GM18858 (cell line): ENCODE data around the gene DMGDH.

Experiments used
- ATAC-seq: cut with Tn5 transposase; IDR thresholded peaks from one replicate; pipeline ENCODE4 v1.9.1; 2021; ENCODE audit not compliant: unreplicated experiment

The DMGDH gene

GRCh38 chr5:79070350-79070667 lies 835 bp upstream of the DMGDH start:
- ATAC-seq, result no peak

DNA sequence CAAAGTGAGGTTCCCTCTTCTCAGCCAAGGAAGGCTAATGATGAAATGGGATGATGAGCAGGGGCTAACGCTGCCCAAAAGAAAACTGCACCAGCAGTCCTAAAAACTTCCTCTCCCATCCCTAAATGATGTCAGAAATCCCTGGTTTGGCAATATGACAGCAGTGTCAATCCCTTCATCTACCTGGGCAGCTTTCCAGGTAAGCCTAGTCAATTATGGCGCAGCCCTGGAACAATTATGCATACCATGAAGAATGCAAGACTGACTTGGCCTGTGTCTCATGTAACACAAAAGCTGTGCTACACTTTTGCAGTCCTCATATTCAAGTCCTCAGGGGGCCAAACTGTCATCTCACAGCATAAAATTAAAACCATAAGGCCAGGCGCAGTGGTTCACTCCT lies 7.0 kb downstream of the DMGDH start:
- no peak for ATAC-seq

- no peak for ATAC-seq
Observed at GRCh38 chr5:79059674-79060073, 9.8 kb downstream of the DMGDH start.

DNA sequence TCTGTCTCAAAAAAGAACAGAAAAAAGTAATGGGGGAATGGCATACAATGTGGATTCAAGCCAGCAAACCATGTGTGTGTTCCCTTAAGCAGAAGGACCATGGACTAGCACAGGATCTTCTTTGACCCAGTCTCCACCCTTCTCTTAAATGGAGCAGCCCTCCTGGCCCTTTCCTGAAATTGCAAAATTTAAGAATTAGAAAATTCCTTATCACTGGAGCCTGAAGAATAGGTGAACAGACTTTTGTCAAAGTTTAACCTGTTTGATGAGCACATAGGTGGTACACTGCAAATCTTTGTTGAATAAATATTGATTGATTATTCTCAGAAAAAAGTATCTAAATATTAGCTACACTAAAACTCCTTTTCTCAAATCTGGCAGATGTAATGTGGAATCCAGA lies 12.6 kb downstream of the DMGDH start:
- ATAC-seq, result no peak

- ATAC-seq, result no peak
Observed at GRCh38 chr5:79055017-79055416, 14.5 kb downstream of the DMGDH start.

DNA sequence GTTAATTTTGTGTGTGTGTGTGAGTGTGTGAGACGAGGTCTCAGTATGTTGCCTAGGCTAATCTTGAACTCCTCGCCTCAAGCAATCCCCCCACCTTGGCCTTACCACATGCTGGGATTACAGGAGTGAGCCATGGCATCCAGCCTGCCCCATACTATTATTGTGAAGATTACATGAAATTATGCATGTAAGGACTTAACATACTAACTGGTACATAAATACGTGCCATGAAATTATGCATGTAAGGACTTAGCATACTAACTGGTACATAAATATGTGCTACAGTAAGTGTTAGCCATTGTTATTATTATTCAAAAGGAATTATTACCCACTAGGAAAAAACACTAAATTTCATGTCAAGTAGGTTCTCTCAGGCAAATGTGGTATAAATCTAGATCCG lies 16.2 kb downstream of the DMGDH start:
- no peak for ATAC-seq

DNA sequence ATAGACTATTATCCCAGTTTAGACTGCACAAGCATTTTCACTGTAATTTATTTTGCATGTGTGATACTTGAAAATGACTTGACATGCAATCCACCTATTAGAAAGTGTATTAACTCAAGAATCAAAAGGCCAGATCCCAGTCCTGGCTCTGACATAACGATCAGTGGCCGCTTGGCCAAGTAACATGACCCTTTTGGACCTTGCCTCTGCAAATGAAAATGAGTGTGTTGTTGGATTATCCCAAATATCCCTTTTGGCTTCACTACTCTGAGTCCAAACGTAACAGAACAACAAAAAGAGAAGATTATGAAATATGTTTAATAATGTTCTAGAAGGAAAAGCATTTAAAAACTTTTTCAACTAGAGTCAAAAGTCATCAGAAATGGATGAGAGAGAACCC lies 19.0 kb downstream of the DMGDH start:
- ATAC-seq, result no peak

DNA sequence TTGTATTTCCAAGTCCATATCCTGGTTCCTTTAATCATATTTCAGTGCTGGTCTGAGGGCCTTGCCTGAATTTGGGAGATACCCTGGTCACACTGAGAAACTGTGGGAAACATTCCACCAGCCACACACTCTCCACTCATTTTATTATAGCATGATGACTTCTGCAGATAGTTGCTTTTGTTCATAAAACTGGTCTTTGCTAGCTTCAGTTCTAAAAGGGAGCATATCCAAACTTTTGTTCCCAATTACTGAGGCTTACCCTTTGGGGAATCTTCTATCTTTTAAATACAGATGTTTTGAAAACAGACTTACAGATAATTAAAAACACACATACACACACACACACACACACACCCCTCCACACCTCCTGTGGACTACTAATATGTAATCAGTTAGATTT lies 21.0 kb downstream of the DMGDH start:
- no peak for ATAC-seq

DNA sequence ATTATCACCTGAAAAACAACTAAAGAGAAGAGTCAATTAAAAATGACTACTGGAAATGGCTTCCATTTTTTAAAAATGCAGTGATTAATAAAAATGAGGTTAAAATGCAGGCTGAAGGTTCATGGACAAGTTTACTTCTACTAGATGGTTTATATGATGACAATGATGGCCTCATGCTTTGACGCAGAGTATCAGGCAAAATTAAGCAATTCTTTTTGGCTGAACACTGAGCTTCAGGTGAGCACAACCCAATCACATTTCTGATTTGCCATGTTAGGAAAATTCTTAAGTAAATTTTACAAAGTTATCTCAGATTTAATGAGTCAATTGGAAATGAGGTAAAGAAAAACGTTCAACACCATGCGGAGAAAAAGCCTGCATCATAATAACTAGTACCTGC lies 22.3 kb downstream of the DMGDH start:
- ATAC-seq, result no peak

GRCh38 chr5:79042188-79042587 lies 27.3 kb downstream of the DMGDH start:
- ATAC-seq, result no peak

DNA sequence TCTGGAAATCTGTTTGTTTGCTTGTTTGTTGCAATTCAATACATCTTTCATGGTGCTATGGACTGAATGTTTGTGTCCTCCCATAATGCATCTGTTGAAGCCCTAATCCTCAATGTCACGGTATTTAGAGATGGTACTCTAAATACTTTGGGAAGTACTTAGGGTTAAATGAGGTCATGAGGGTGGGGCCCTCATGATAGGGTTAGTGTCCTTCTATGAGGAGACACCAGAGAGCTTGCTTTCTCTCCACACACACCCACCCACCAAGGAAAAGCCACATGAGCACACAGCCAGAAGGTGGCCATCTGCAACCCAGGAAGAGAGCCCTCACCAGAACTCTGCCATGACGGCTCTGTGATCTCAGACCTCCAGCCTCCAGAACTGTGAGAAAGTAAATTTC lies 32.7 kb downstream of the DMGDH start:
- no peak for ATAC-seq

DNA sequence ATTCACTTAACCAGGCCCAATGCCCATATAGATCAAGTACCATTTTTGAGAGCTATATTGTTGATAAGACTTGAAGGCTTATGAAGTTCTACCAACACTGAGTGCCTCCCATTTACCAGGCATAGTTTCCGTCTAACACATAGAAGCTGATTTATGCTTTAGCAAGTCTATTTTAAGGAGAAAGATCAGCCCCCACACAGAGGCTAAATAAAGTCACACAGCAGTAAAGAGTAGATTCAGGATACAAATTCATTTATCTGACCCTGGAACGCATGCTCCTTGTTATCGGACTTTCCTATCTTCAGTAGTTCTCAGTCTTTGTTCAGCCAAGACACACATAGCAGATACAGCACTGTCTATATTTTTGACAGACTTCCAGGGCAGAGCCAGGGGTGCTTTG lies 34.2 kb downstream of the DMGDH start:
- no peak for ATAC-seq

DNA sequence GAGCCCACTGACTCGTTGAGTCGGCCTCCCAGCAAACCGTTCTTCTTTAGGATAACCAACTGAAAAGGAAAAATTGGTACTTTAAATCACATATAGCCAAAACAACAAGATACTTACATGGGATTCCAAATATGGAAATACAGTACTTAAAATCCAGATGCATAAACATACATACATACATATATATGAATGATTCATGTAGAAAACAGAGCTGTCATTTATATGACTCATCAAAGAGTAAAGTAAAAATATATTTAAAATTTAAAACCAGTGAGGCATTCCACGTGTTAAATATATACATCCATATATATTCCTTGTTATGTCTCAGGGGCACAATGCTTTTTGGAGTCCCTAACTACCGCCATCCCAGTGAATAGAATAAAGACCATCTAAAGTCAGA lies 36.7 kb downstream of the DMGDH start:
- ATAC-seq, result no peak

DNA sequence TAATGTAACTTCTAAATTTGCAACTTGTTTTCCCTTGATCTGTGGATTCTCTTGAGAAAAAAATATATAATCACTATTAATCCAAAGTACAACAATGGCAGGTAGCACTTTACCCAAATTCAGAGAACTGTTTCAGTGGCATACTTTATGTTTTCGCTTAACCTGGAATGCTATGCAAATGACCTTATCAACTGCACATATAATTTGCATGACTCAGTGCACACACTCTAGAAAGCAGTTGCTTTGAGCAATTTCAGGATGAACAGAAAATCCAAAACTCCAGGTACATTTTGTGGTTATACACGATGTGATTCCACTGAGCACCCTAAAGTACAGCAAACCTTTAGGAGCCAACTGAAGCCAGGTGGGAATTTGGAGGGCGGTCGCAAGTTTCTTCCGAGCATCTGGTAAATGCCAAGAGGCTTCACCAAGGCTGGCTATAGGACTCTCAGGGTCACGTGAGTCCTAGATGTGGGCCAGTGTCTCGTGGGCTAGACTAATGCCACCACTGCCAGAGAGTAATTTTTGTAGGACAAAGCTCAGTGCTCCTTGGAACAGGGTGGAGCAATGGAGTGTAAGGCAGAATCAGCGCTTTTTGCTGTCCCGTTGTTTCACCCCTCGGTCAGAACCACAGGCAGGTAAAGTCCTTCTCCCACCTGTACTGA lies 37.3 kb downstream of the DMGDH start:
- no peak for ATAC-seq

DNA sequence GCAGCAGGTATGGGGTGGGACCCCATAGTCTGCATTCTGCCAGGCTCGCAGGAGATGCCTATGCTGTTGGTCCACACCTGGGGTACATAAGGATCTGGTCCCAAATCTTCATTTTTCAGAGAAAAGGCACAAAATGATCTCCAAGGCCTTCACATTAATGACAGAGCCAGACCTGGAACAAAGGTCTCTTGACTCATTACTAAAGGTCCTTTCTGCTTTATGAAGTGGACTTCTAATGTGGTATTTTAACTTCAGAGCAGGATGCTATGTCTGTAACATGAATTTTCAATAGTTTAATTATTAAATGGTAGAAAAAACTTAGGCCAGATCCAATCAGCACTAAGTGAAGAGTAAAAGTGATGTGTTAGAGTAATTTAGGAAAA lies 38.0 kb downstream of the DMGDH start:
- no peak for ATAC-seq

GRCh38 chr5:79030663-79031484 lies 38.6 kb downstream of the DMGDH start:
- ATAC-seq, result no peak

- no peak for ATAC-seq
Observed at GRCh38 chr5:79025054-79025472, 44.4 kb downstream of the DMGDH start.

GRCh38 chr5:79023947-79024346 lies 45.5 kb downstream of the DMGDH start:
- ATAC-seq, result no peak

DNA sequence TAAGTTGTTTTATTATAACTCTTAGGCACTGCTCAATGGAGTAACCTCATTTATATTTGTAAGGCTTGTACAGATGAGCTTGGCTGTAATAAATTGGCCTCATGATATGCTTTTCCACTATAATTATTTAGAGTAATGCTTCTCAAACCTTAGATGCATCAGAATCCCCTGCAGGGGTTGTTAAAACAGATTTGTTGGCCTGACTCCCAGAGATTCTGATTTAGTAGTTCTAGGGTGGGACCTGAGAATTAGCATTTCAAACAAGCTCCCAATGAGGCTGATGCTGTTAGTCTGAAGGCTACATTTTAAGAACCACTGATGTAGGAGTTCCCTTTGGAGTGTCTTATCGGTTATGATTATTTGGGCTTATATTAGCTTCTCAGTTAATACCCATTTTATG lies 46.1 kb downstream of the DMGDH start:
- no peak for ATAC-seq

DNA sequence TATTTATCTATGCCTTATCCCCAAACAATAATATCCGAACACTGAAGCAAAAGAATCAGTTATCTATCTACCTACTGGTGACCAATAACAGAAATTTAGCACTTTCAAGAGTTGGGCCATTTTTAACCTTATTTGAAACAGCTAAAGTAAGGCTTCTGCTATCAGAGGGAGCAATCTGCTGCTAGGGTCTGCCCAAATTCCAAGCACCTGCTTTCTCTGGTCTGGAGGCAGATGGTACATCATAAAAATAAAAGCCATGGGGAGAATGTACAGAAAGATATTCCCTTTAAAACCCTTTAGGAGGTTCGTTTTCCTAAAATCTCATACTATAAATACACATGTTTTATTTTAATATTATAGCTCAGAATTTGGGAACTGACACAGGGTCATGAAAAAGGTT lies 46.7 kb downstream of the DMGDH start:
- no peak for ATAC-seq

DNA sequence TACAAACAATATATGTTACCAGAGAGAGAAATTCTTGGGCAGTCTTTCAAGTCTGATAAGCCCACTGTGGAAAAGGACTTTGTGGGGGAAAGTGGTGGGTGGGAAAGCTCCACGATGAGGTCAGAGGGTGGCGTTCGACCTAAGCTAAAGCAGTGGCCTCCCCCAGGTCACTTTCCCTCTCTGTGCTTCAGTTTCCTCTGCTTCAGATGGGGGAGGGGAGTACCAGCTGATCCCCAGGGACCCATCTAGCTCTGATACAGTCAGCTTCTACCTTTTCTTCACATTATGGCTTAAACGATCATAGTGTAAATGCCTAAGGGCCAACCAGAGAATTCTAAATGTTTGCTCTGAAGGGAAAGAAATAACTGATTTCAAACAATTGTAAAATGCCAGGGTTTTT lies 47.7 kb downstream of the DMGDH start:
- ATAC-seq, result no peak

DNA sequence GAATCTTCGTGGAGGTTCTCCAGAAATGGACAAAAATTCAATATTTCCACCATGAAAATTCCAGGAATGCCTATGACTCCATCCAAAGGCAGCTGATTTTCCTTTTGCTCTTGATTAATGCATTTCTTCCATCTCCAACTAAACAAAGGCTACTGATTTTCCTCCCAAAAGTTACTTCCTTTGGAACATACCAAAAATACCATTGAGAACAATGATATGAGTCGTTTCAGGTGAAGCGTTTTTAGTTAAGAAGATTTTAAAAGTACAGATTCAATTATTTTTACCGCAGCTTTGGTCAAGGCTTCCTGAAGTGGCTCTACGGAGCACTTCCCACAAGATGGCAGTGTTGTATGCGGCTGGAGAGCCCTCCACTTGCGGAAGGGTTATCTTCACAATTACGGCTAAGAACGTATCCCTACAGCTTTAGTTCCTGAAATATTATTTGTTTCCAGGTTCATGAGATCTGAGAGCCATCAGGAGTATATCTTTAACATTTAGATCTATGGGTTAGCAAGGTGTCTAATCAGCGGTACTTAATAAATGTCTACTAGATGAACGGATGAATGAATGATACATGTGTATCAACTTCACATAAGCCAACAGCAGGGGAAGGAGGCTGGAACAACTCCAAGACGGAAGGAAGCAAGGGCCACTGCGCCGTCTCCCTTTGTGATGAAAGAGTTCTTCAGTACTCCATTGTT lies 48.5 kb downstream of the DMGDH start:
- no peak for ATAC-seq
